ENCODE measurements around the gene CLDN9. TPM values are rescaled to one million over a fixed set of nuclear protein-coding genes. Genes with fewer than 3 reads are reported as not detected.
A peak's percentile ranks its signal among the peaks of the same experiment; 100 is the strongest.

Gene CLDN9
- total RNA-seq, 4 donors from 2014 or later: 0.40 TPM; not detected in 3

- no peaks in the 10 kb centered on the region for H3K9me3 ChIP-seq
- peak within 1 kb of the TSS; percentile 41 to 73 (median 60) for H3K27ac ChIP-seq
- peak; percentile 73 to 81 for DNase-seq
- ATAC-seq: peak; percentile 83 to 93
- intact Hi-C loops (cut with DNase I; ENCODE audit: low total_unique reads): loop anchor here (1.0 kb wide), 1 partner anchor 11 kb away; the partner anchor contains the start of gene PKMYT1
- H3K36me3 ChIP-seq: no peaks in the 10 kb centered on the region
- H3K27me3 ChIP-seq: peaks cover 43 to 44% (median 44%) of the 10 kb centered on the region in 3 donors
- peak within 1 kb of the TSS; percentile 59 to 95 (median 68) for H3K4me3 ChIP-seq
- peaks cover 12 to 34% of the 10 kb centered on the region in 2 donors for H3K4me1 ChIP-seq
- TF ChIP-seq CTCF (IDR thresholded peaks at IDR 0.05 in 4 of 5, conservative IDR thresholded peaks at IDR 0.05 in 1 of 5) (peak in 2 of 5 experiments; percentile 13 to 15), POLR2A (IDR thresholded peaks at IDR 0.05) (peak; percentile 39 to 52)
- in situ Hi-C loops (cut with MboI; ENCODE audit: low sequenced_read_pairs in 4 of 4): no loop called here
Observed at GRCh38 chr16:2968738-2969544, 43.8 kb upstream of the CLDN9 start, which contains the start of gene PAQR4. Gene PAQR4, plus strand, starts transcription at chr16:2969348. Its CDS starts 327 bp downstream, at chr16:2969675.

DNA sequence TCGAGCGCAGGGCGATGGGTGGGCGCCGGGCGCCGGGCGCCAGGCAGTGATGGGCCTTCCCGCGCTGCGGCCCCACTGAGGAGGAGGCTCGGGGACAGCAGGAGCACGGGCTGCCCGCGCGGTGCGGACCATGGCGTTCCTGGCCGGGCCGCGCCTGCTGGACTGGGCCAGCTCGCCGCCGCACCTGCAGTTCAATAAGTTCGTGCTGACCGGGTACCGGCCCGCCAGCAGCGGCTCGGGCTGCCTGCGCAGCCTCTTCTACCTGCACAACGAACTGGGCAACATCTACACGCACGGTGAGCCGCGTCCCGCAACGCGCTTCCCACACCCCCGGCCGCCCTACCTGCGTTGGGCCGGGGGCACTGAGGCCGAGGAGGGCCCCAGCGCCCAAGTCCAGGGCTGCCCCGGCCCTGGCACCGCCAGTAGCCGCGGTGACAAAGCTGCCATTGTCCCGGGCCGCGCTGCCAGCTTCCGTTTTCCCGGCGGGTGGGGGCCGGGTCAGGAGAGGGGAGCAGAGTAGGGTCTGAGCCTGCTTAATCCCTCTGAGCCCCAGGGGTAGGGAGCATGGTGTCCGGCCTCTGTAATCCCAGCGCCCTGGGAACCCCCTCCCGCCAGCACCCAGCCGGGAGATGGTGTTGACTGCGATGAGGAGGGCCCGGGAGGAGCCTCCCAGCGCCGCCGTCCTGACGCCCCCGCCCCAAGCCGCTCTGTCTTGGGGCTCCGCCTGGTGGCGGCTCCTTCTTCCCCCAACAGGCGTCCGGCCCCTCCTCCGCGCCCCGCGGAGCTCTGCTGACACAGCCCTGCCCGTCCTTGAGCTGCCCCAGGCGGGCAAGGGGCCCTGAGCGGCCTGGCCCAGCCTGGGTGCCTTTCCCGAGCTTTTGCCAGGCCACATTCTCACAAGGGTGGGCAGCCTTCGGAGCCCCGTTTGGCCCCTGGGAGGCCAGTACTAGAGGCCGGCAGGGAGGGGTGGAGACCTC is 42.9 kb upstream of the CLDN9 start:
- Histone ChIP-seq H3K27ac (peak overlapping the region; percentile 41 to 73 (median 60)), H3K4me3 (peak overlapping the region; percentile 59 to 95 (median 68)), H3K9me3 (no peaks in the 10 kb centered on the region), H3K4me1 (peaks cover 11 to 25% of the 10 kb centered on the region in 2 donors), H3K27me3 (peaks cover 34 to 35% (median 35%) of the 10 kb centered on the region in 3 donors), H3K36me3 (no peaks in the 10 kb centered on the region)
- in situ Hi-C loops (cut with MboI; ENCODE audit: low sequenced_read_pairs in 4 of 4) (no loop called here), intact Hi-C loops (cut with DNase I; ENCODE audit: low total_unique reads) (loop anchor here (1.0 kb wide), 1 partner anchor 10 kb away; the partner anchor contains the start of gene PKMYT1)
- peak in 1 of 2 donors; percentile 52 for DNase-seq
- TF ChIP-seq CTCF (IDR thresholded peaks at IDR 0.05 in 4 of 5, conservative IDR thresholded peaks at IDR 0.05 in 1 of 5) (peak in 3 of 5 experiments; percentile 34 to 52 (median 45)), POLR2A (IDR thresholded peaks at IDR 0.05) (peak in 1 of 2 donors; percentile 31)
- peak; percentile 33 to 40 for ATAC-seq

GRCh38 chr16:2970563-2970962 is 42.2 kb upstream of the CLDN9 start:
- intact Hi-C loops (cut with DNase I; ENCODE audit: low total_unique reads): no loop called here
- Histone ChIP-seq H3K4me1 (peaks cover 9 to 21% of the 10 kb centered on the region in 2 donors), H3K36me3 (no peaks in the 10 kb centered on the region), H3K4me3 (peak overlapping the region; percentile 59 to 95 (median 68)), H3K27ac (peak overlapping the region; percentile 41 to 73 (median 60)), H3K9me3 (no peaks in the 10 kb centered on the region), H3K27me3 (peaks cover 28% of the 10 kb centered on the region in 3 donors)
- in situ Hi-C loops (cut with MboI; ENCODE audit: low sequenced_read_pairs in 4 of 4): no loop called here
- no peak for TF ChIP-seq CTCF (IDR thresholded peaks at IDR 0.05 in 4 of 5, conservative IDR thresholded peaks at IDR 0.05 in 1 of 5)
- TF ChIP-seq POLR2A (IDR thresholded peaks at IDR 0.05): no peak
- no peak for ATAC-seq
- DNase-seq: no peak

GRCh38 chr16:2971134-2971984 is 41.4 kb upstream of the CLDN9 start:
- H3K4me1 ChIP-seq: peaks cover 9 to 21% of the 10 kb centered on the region in 2 donors
- DNase-seq (no peak), ATAC-seq (no peak)
- H3K9me3 ChIP-seq: no peaks in the 10 kb centered on the region
- H3K4me3 ChIP-seq: no peak overlapping the region
- no peak for TF ChIP-seq CTCF (IDR thresholded peaks at IDR 0.05 in 4 of 5, conservative IDR thresholded peaks at IDR 0.05 in 1 of 5)
- no peak for TF ChIP-seq POLR2A (IDR thresholded peaks at IDR 0.05)
- intact Hi-C loops (cut with DNase I; ENCODE audit: low total_unique reads): no loop called here
- H3K27me3 ChIP-seq: peaks cover 20% of the 10 kb centered on the region in 3 donors
- H3K27ac ChIP-seq: no peak overlapping the region
- H3K36me3 ChIP-seq: no peaks in the 10 kb centered on the region
- in situ Hi-C loops (cut with MboI; ENCODE audit: low sequenced_read_pairs in 4 of 4): no loop called here

Data from gastrocnemius medialis (tissue), 4 donors.